H1 (cell line): ENCODE results near the gene VAMP2. TPM values are rescaled to one million over a fixed set of nuclear protein-coding genes. Genes with fewer than 3 reads are reported as not detected.

Experiments
- CTCF ChIA-PET: fragments of 300-600 bp; sonication (Branson Sonifier 250); formaldehyde crosslinking; loops from one replicate; lab custom pipeline; 2021; ENCODE audit not compliant: partially characterized antibody; lab: Charles Lee
- POLR2A ChIA-PET: fragments of 300-600 bp; sonication (Branson Sonifier 250); formaldehyde crosslinking; loops from one replicate; lab custom pipeline; 2021; ENCODE audit warnings: inconsistent platforms; ENCODE audit not compliant: partially characterized antibody; lab: Charles Lee
- DNase-seq, 2 experiments: peaks; one replicate each; pipeline versions ENCODE4 v3.0.0 to v3.0.0-alpha.2; 2010 to 2022; ENCODE audit warnings: low spot score in 2 of 2, low read depth in 1 of 2, mixed read lengths in 1 of 2
- FAIRE-seq: peaks from 2 replicates; lab custom pipeline; 2011; peaks lifted over from hg19 to GRCh38; lab: Jason Lieb, UNC
- H2AFZ ChIP-seq: 2 replicates; pipeline ENCODE4 v1.8.1; 2012; ENCODE audit warnings: low read length, inconsistent platforms
- H2AK5ac ChIP-seq: 2 replicates; pipeline ENCODE4 v1.6.1; 2013; ENCODE audit warnings: low read depth, low read length
- H2BK120ac ChIP-seq: replicated peaks from 2 replicates; pipeline ENCODE3; 2013; ENCODE audit warnings: low read depth, low read length, inconsistent platforms
- H2BK12ac ChIP-seq: 2 replicates; pipeline ENCODE4 v1.6.1; 2013; ENCODE audit warnings: low read depth, low read length
- H2BK15ac ChIP-seq: 2 replicates; pipeline ENCODE4 v1.6.1; 2013; ENCODE audit warnings: low read length
- H2BK20ac ChIP-seq: 2 replicates; pipeline ENCODE4 v1.6.1; 2013; ENCODE audit warnings: low read length
- H2BK5ac ChIP-seq: 2 replicates; pipeline ENCODE4 v1.6.1; 2013; ENCODE audit warnings: low read depth, low read length
- H3K14ac ChIP-seq: 2 replicates; pipeline ENCODE4 v1.6.1; 2013; ENCODE audit warnings: inconsistent platforms; ENCODE audit not compliant: insufficient read length
- H3K18ac ChIP-seq: 2 replicates; pipeline ENCODE4 v1.6.1; 2013; ENCODE audit warnings: low read length; ENCODE audit errors: extremely low read depth
- H3K23ac ChIP-seq: 2 replicates; pipeline ENCODE4 v1.6.1; 2013; ENCODE audit warnings: inconsistent platforms; ENCODE audit not compliant: insufficient read length
- H3K23me2 ChIP-seq: 2 replicates; pipeline ENCODE4 v1.6.1; 2013; ENCODE audit warnings: low read depth, low read length
- H3K27ac ChIP-seq: 2 replicates; pipeline ENCODE4 v1.6.1; 2011; ENCODE audit warnings: low read depth, low read length, inconsistent platforms
- H3K27me3 ChIP-seq, 4 experiments: replicated peaks in 1 of 4; 1 replicate in 1 of 4; 2 replicates in 3 of 4; pipeline versions ENCODE4 v1.6.1 to v1.8.1; 2011 to 2013; ENCODE audit warnings: low read length in 3 of 4, mild to moderate bottlenecking in 3 of 4, inconsistent platforms in 2 of 4, mixed read lengths in 2 of 4, moderate library complexity in 1 of 4; ENCODE audit not compliant: control insufficient read depth in 3 of 4, insufficient read depth in 3 of 4; ENCODE audit errors: extremely low read depth in 1 of 4
- H3K36me3 ChIP-seq, 4 experiments: 2 replicates each; pipeline versions ENCODE4 v1.6.1 to v1.8.1; 2011 to 2013; ENCODE audit warnings: mild to moderate bottlenecking in 4 of 4, low read length in 3 of 4, moderate library complexity in 2 of 4, control low read depth in 1 of 4, inconsistent platforms in 1 of 4; ENCODE audit not compliant: insufficient read depth in 4 of 4, control insufficient read depth in 2 of 4
- H3K4ac ChIP-seq: replicated peaks from 2 replicates; pipeline ENCODE3; 2013; ENCODE audit warnings: low read length, low read depth, mixed read lengths, inconsistent platforms; ENCODE audit not compliant: insufficient read length
- H3K4me1 ChIP-seq, 4 experiments: replicated peaks in 1 of 4; 1 replicate in 1 of 4; 2 replicates in 3 of 4; pipeline versions ENCODE4 v1.6.1 to v1.8.1; 2011 to 2013; ENCODE audit warnings: low read length in 3 of 4, inconsistent platforms in 2 of 4, mixed read lengths in 1 of 4; ENCODE audit not compliant: insufficient read depth in 4 of 4, control insufficient read depth in 3 of 4
- H3K4me2 ChIP-seq, 2 experiments: 2 replicates each; pipeline versions ENCODE4 v1.6.1 to v1.8.1; 2011 to 2013; ENCODE audit warnings: low read depth in 2 of 2, low read length in 2 of 2, control low read depth in 1 of 2, inconsistent platforms in 1 of 2, mild to moderate bottlenecking in 1 of 2; ENCODE audit not compliant: insufficient read depth in 1 of 2
- H3K4me3 ChIP-seq, 4 experiments: fragments of 200-600, 300-600 bp in 1 of 4; sonication (generic), shearing (Covaris generic), sonication (Bioruptor Twin) in 1 of 4; 2 replicates each; pipeline versions ENCODE4 v1.5.1 to v1.8.1; 2011 to 2016; ENCODE audit warnings: low read length in 4 of 4, low read depth in 3 of 4, control low read depth in 2 of 4, inconsistent platforms in 2 of 4, mild to moderate bottlenecking in 2 of 4, mixed read lengths in 1 of 4, moderate library complexity in 1 of 4; ENCODE audit not compliant: insufficient read depth in 2 of 4; ENCODE audit errors: extremely low read depth in 1 of 4
- H3K56ac ChIP-seq: replicated peaks from 2 replicates; pipeline ENCODE3; 2013; ENCODE audit warnings: low read depth, mild to moderate bottlenecking, mixed read lengths, low read length, inconsistent platforms; ENCODE audit not compliant: insufficient read length
- H3K79me1 ChIP-seq: 2 replicates; pipeline ENCODE4 v1.6.1; 2013; ENCODE audit warnings: low read depth, low read length, control low read depth
- H3K79me2 ChIP-seq, 2 experiments: 2 replicates each; pipeline versions ENCODE4 v1.6.1 to v1.8.1; 2012 to 2013; ENCODE audit warnings: low read length in 2 of 2, mild to moderate bottlenecking in 2 of 2, inconsistent platforms in 1 of 2; ENCODE audit not compliant: insufficient read depth in 2 of 2, control insufficient read depth in 1 of 2
- H3K9ac ChIP-seq, 4 experiments: replicated peaks in 1 of 4; 1 replicate in 1 of 4; 2 replicates in 3 of 4; pipeline versions ENCODE4 v1.6.1 to v1.8.1; 2011 to 2013; ENCODE audit warnings: low read depth in 3 of 4, low read length in 3 of 4, control low read depth in 2 of 4, mild to moderate bottlenecking in 2 of 4, moderate library complexity in 2 of 4, inconsistent platforms in 1 of 4; ENCODE audit errors: extremely low read depth in 1 of 4
- H3K9me3 ChIP-seq, 2 experiments: 2 replicates each; pipeline versions ENCODE4 v1.6.1 to v1.8.1; 2012 to 2013; ENCODE audit warnings: mild to moderate bottlenecking in 2 of 2, moderate library complexity in 2 of 2, control low read depth in 1 of 2, inconsistent platforms in 1 of 2, low read depth in 1 of 2, low read length in 1 of 2, mixed read lengths in 1 of 2; ENCODE audit not compliant: insufficient read depth in 2 of 2
- H4K20me1 ChIP-seq, 2 experiments: replicated peaks in 1 of 2; 2 replicates each; pipeline versions ENCODE3 to v1.8.1; 2011 to 2013; ENCODE audit warnings: inconsistent platforms in 2 of 2, low read length in 2 of 2, mild to moderate bottlenecking in 1 of 2; ENCODE audit not compliant: insufficient read depth in 2 of 2, control insufficient read depth in 1 of 2
- H4K5ac ChIP-seq: 2 replicates; pipeline ENCODE4 v1.6.1; 2013; ENCODE audit warnings: low read length, low read depth, mixed read lengths, inconsistent platforms; ENCODE audit not compliant: insufficient read length
- H4K8ac ChIP-seq: 2 replicates; pipeline ENCODE4 v1.8.0; 2013; ENCODE audit warnings: mild to moderate bottlenecking, moderate library complexity, low read length, inconsistent platforms; ENCODE audit not compliant: insufficient read depth; ENCODE audit errors: extremely low read depth
- H4K91ac ChIP-seq: replicated peaks from 2 replicates; pipeline ENCODE3; 2013; ENCODE audit warnings: low read length, mixed read lengths, inconsistent platforms; ENCODE audit not compliant: insufficient read length
- CTBP2 ChIP-seq: IDR thresholded peaks from 2 replicates; pipeline ENCODE4 v1.7.0; 2011; ENCODE audit warnings: borderline replicate concordance, mild to moderate bottlenecking, moderate library complexity, mixed read lengths, low read length; ENCODE audit not compliant: insufficient read depth, insufficient read length
- KDM1A ChIP-seq: fragments of 200-600, 300-600 bp; sonication (generic); IDR thresholded peaks from 2 replicates; pipeline ENCODE4 v1.7.1; 2016; ENCODE audit warnings: mild to moderate bottlenecking, low read length, borderline replicate concordance
- KDM4A ChIP-seq: IDR thresholded peaks from one replicate; pipeline ENCODE4 v1.7.1; 2012; ENCODE audit warnings: low read depth, mild to moderate bottlenecking, moderate library complexity, low read length, inconsistent platforms; ENCODE audit not compliant: severe bottlenecking
- POLR2A ChIP-seq, 2 experiments: IDR thresholded peaks; 1 replicate in 1 of 2; 2 replicates in 1 of 2; pipeline ENCODE4 v1.6.1; 2011; ENCODE audit warnings: low read depth in 2 of 2, low read length in 2 of 2, mild to moderate bottlenecking in 2 of 2; ENCODE audit errors: control extremely low read depth in 1 of 2
- RBBP5 ChIP-seq: IDR thresholded peaks from 2 replicates; pipeline ENCODE4 v1.7.1; 2012; ENCODE audit warnings: low read depth, mild to moderate bottlenecking, inconsistent platforms, low read length, moderate library complexity, borderline replicate concordance
- WGBS, 2 experiments: shearing (Covaris generic) in 1 of 2; methylation state at CpG; one replicate each; pipeline versions ENCODE4 v1.1.6 to v1.1.7; 2013 to 2015; ENCODE audit warnings: low lambda C conversion rate in 2 of 2, mixed read lengths in 2 of 2, inconsistent platforms in 1 of 2, low coverage in 1 of 2, missing lambda C conversion rate in 1 of 2; ENCODE audit not compliant: insufficient replicate concordance in 2 of 2, insufficient coverage in 1 of 2, insufficient read length in 1 of 2; ENCODE audit errors: extremely low coverage in 1 of 2, missing lambda C conversion rate in 1 of 2; 5-methylcytosine and 5-hydroxymethylcytosine counted together
- polyA plus RNA-seq, 7 experiments: library from polyadenylated mRNA; depleted of rRNA in 3 of 7; stranded (reverse) in 5 of 7; unstranded in 2 of 7; fragments of >200 nt in 5 of 7; fragments of 200-250 nt in 2 of 7; gene quantifications; 1 replicate in 5 of 7; 2 replicates in 1 of 7; 4 replicates in 1 of 7; pipeline versions ENCODE4 v1.2.1 to v1.2.3, GENCODE V29; 2011 to 2013; ENCODE audit warnings: missing spikeins in 2 of 7, mixed read lengths in 2 of 7
- total RNA-seq: library from RNA; stranded (reverse); fragmentation: NEBNext Ultra II Directional; extraction: Animal tissue kit (Norgen Biotek cat#: 25700); gene quantifications from 2 replicates; pipeline ENCODE4 v1.2.1, GENCODE V29; 2021

The VAMP2 gene
- total and polyA plus RNA-seq, 2 of the 8 experiments (the other 6 are each of a cell fraction or from before 2014, with no cell fraction given): 19.3 to 20.5 TPM

- Histone ChIP-seq H2BK12ac (peak overlapping the region; percentile 68; the same call in 1 of the 2 replicates), H2BK15ac (no peak overlapping the region), H4K5ac (no peak overlapping the region), H4K20me1 (peaks cover 0 to 24% of the 10 kb centered on the region in 2 experiments), H3K23me2 (peaks cover 17% of the 10 kb centered on the region), H4K91ac (no peak overlapping the region), H4K8ac (peak overlapping the region; percentile 40; the same call in 1 of the 2 replicates), H3K27me3 (no peaks in the 10 kb centered on the region), H2BK120ac (no peak overlapping the region), H3K4ac (peak overlapping the region; percentile 36), H2AK5ac (0 out of 2 replicates have a peak overlapping the region, but pooled peaks have one; percentile 33), H3K79me2 (peaks cover 0 to 5% of the 10 kb centered on the region in 2 experiments; a peak in 1 of 4 replicates), H3K9me3 (no peaks in the 10 kb centered on the region), H2AFZ (no peak overlapping the region), H3K79me1 (peaks cover 7% of the 10 kb centered on the region; the same call in 1 of the 2 replicates), H3K4me1 (peaks cover 12 to 31% (median 19%) of the 10 kb centered on the region in 4 experiments), H2BK20ac (no peak overlapping the region), H3K27ac (no peak overlapping the region), H2BK5ac (no peak overlapping the region), H3K4me2 (peak overlapping the region; percentile 100), H3K18ac (peak overlapping the region; percentile 60; the same call in 1 of the 2 replicates), H3K14ac (no peak overlapping the region), H3K23ac (no peak overlapping the region), H3K4me3 (peak overlapping the region; percentile 79 to 93 (median 84)), H3K56ac (no peak overlapping the region), H3K9ac (peak overlapping the region; percentile 43 to 92 (median 73)), H3K36me3 (peaks cover 13 to 28% (median 20%) of the 10 kb centered on the region in 4 experiments; a peak in 7 of 8 replicates)
- DNase-seq: no peak
- WGBS, 2 experiments: 2% methylated on average over 19 of the region's 22 CpGs; no CpG with 5 or more reads in 1 of the 2 experiments
- no peak for FAIRE-seq
- ChIA-PET POLR2A (interaction anchor here (0.9 to 6.4 kb wide), 10 partner anchors 9 to 39 kb away, joined by 3 to 62 read pairs (median 4); partner anchors contain the start of genes ALOXE3, BORCS6 and VAMP2), CTCF (interaction anchor here (0.7 kb wide), 1 partner anchor 161 kb away, joined by 3 read pairs; no protein-coding TSS in a partner anchor)
- TF ChIP-seq CTBP2: no peak
- peak; percentile 21 for TF ChIP-seq KDM4A
- 0 out of 2 replicates have a peak, but pooled peaks have one; percentile 11 for TF ChIP-seq RBBP5
- TF ChIP-seq POLR2A (IDR thresholded peaks at IDR 0.05; ENCODE audit: control extremely low read depth in 1 of 2, low read depth in 2 of 2, low read length in 2 of 2): no peak
- TF ChIP-seq KDM1A: no peak
These were observed 11.1 kb downstream of the VAMP2 start for GRCh38 chr17:8151641-8152111.
